Fibroblast of lung (primary cell): ENCODE results near the gene SLC6A20. TPM values are rescaled to one million over a fixed set of nuclear protein-coding genes. Genes with fewer than 3 reads are reported as not detected.

Experiments used
- DNase-seq, 2 donors: peaks; one replicate each; pipeline versions ENCODE4 v3.0.0 to v3.0.0-alpha.2; 2010; ENCODE audit warnings: low read depth in 2 of 2
- H2AFZ ChIP-seq: 2 replicates; pipeline ENCODE4 v1.5.1; 2012; ENCODE audit warnings: low read length, control low read depth, inconsistent platforms
- H3K27ac ChIP-seq: 2 replicates; pipeline ENCODE4 v1.5.1; 2011; ENCODE audit warnings: low read length, control low read depth; ENCODE audit not compliant: insufficient read depth
- H3K27me3 ChIP-seq: 2 replicates; pipeline ENCODE4 v1.5.1; 2011; ENCODE audit warnings: mild to moderate bottlenecking, low read length; ENCODE audit not compliant: control insufficient read depth, insufficient read depth
- H3K36me3 ChIP-seq: 2 replicates; pipeline ENCODE4 v1.5.1; 2011; ENCODE audit warnings: low read length; ENCODE audit not compliant: control insufficient read depth, insufficient read depth
- H3K4me1 ChIP-seq: 2 replicates; pipeline ENCODE4 v1.5.1; 2011; ENCODE audit warnings: low read length; ENCODE audit not compliant: control insufficient read depth, insufficient read depth; ENCODE audit errors: extremely low read depth
- H3K4me2 ChIP-seq: 2 replicates; pipeline ENCODE4 v1.5.1; 2011; ENCODE audit warnings: low read length, control low read depth; ENCODE audit not compliant: insufficient read depth; ENCODE audit errors: extremely low read depth
- H3K4me3 ChIP-seq, 4 experiments: fragments of 200-600 bp in 1 of 4; sonication (generic) in 1 of 4; replicated peaks in 1 of 4; 2 replicates each; pipeline ENCODE4 v1.5.1; 2011 to 2016; ENCODE audit warnings: low read length in 4 of 4, low read depth in 3 of 4, mild to moderate bottlenecking in 3 of 4, control low read depth in 2 of 4, inconsistent platforms in 1 of 4, mixed read lengths in 1 of 4; ENCODE audit not compliant: insufficient read depth in 1 of 4; ENCODE audit errors: control extremely low read depth in 1 of 4
- H3K79me2 ChIP-seq: 2 replicates; pipeline ENCODE4 v1.5.1; 2012; ENCODE audit warnings: mild to moderate bottlenecking, low read length, inconsistent platforms; ENCODE audit not compliant: control insufficient read depth, insufficient read depth
- H3K9ac ChIP-seq: 2 replicates; pipeline ENCODE4 v1.5.1; 2011; ENCODE audit warnings: mild to moderate bottlenecking, low read length, control low read depth; ENCODE audit not compliant: insufficient read depth
- H3K9me3 ChIP-seq: 2 replicates; pipeline ENCODE4 v1.5.1; 2012; ENCODE audit warnings: low read depth, low read length; ENCODE audit not compliant: control insufficient read depth, insufficient read depth
- H4K20me1 ChIP-seq: 2 replicates; pipeline ENCODE4 v1.5.1; 2011; ENCODE audit warnings: low read length; ENCODE audit not compliant: control insufficient read depth, insufficient read depth; ENCODE audit errors: extremely low read depth
- EZH2 ChIP-seq: IDR thresholded peaks from 2 replicates; pipeline ENCODE4 v1.5.1; 2012; ENCODE audit warnings: low read length, control low read depth, mild to moderate bottlenecking; ENCODE audit errors: missing control alignments
- polyA plus RNA-seq, 2 donors: library from polyadenylated mRNA; depleted of rRNA in 1 of 2; stranded (reverse) in 1 of 2; unstranded in 1 of 2; fragments of >200 nt; gene quantifications; 2 replicates each; pipeline ENCODE4 v1.2.1, GENCODE V29; 2011 to 2012; ENCODE audit warnings: missing spikeins in 1 of 2
- total RNA-seq: library from RNA; depleted of rRNA; stranded (reverse); fragments of >200 nt; gene quantifications from 2 replicates; pipeline ENCODE4 v1.2.1, GENCODE V29; 2014
- TF ChIP-seq, protein P1 (sequence below), 2 donors: IDR thresholded peaks in 1 of 2; conservative IDR thresholded peaks in 1 of 2; 1 replicate in 1 of 2; 2 replicates in 1 of 2; pipeline ENCODE4 v1.5.1; 2011 to 2012; ENCODE audit warnings: low read length in 2 of 2, control low read depth in 1 of 2, inconsistent platforms in 1 of 2, low read depth in 1 of 2, mild to moderate bottlenecking in 1 of 2

The SLC6A20 gene
- total and polyA plus RNA-seq, 2 donors (not counting 1 experiment from before 2014, with no cell fraction given): not detected

GRCh38 chr3:45807681-45808540, 11.6 kb upstream of the SLC6A20 start:
- TF ChIP-seq EZH2: no peak
- TF ChIP-seq, protein P1, sequence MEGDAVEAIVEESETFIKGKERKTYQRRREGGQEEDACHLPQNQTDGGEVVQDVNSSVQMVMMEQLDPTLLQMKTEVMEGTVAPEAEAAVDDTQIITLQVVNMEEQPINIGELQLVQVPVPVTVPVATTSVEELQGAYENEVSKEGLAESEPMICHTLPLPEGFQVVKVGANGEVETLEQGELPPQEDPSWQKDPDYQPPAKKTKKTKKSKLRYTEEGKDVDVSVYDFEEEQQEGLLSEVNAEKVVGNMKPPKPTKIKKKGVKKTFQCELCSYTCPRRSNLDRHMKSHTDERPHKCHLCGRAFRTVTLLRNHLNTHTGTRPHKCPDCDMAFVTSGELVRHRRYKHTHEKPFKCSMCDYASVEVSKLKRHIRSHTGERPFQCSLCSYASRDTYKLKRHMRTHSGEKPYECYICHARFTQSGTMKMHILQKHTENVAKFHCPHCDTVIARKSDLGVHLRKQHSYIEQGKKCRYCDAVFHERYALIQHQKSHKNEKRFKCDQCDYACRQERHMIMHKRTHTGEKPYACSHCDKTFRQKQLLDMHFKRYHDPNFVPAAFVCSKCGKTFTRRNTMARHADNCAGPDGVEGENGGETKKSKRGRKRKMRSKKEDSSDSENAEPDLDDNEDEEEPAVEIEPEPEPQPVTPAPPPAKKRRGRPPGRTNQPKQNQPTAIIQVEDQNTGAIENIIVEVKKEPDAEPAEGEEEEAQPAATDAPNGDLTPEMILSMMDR (conservative IDR thresholded peaks at IDR 0.05 in 1 of 2, IDR thresholded peaks at IDR 0.05 in 1 of 2; ENCODE audit: low read depth in 1 of 2, low read length in 2 of 2): no peak
- Histone ChIP-seq H3K4me1 (no peaks in the 10 kb centered on the region), H4K20me1 (no peaks in the 10 kb centered on the region), H3K4me2 (no peak overlapping the region), H3K27me3 (no peaks in the 10 kb centered on the region), H3K4me3 (no peak overlapping the region), H3K27ac (no peak overlapping the region), H3K36me3 (no peaks in the 10 kb centered on the region), H3K9me3 (no peaks in the 10 kb centered on the region), H2AFZ (no peak overlapping the region), H3K9ac (no peak overlapping the region), H3K79me2 (no peaks in the 10 kb centered on the region)
- no peak for DNase-seq

GRCh38 chr3:45807133-45807532, 10.8 kb upstream of the SLC6A20 start:
- TF ChIP-seq, protein P1 (conservative IDR thresholded peaks at IDR 0.05 in 1 of 2, IDR thresholded peaks at IDR 0.05 in 1 of 2; ENCODE audit: low read depth in 1 of 2, low read length in 2 of 2): no peak
- TF ChIP-seq EZH2: no peak
- Histone ChIP-seq H3K27ac (no peak overlapping the region), H3K9me3 (no peaks in the 10 kb centered on the region)

GRCh38 chr3:45806072-45806471, 9.7 kb upstream of the SLC6A20 start:
- Histone ChIP-seq H3K4me1 (no peaks in the 10 kb centered on the region), H3K9ac (no peak overlapping the region), H3K9me3 (no peaks in the 10 kb centered on the region), H4K20me1 (no peaks in the 10 kb centered on the region), H3K4me2 (no peak overlapping the region), H3K36me3 (no peaks in the 10 kb centered on the region), H3K4me3 (no peak overlapping the region), H2AFZ (no peak overlapping the region), H3K27ac (no peak overlapping the region), H3K27me3 (no peaks in the 10 kb centered on the region), H3K79me2 (no peaks in the 10 kb centered on the region)
- no peak for DNase-seq
- TF ChIP-seq, protein P1 (conservative IDR thresholded peaks at IDR 0.05 in 1 of 2, IDR thresholded peaks at IDR 0.05 in 1 of 2; ENCODE audit: low read depth in 1 of 2, low read length in 2 of 2): no peak
- no peak for TF ChIP-seq EZH2

More at GRCh38 chr3:45807133-45807532, 10.8 kb upstream of the SLC6A20 start:
- H4K20me1 ChIP-seq: no peaks in the 10 kb centered on the region
- no peaks in the 10 kb centered on the region for H3K4me1 ChIP-seq
- H3K4me2 ChIP-seq: no peak overlapping the region
- no peak for DNase-seq
- no peak overlapping the region for H3K9ac ChIP-seq
- no peak overlapping the region for H3K4me3 ChIP-seq
- H3K27me3 ChIP-seq: no peaks in the 10 kb centered on the region
- H3K79me2 ChIP-seq: no peaks in the 10 kb centered on the region
- H2AFZ ChIP-seq: no peak overlapping the region
- no peaks in the 10 kb centered on the region for H3K36me3 ChIP-seq
